GM12891 (cell line): ENCODE results near the gene RNF186. TPM values are rescaled to one million over a fixed set of nuclear protein-coding genes. Genes with fewer than 3 reads are reported as not detected.

Source experiments
- DNase-seq: peaks from one replicate; pipeline ENCODE4 v3.0.0; 2011; ENCODE audit warnings: low spot score; ENCODE audit not compliant: insufficient read length
- FAIRE-seq: peaks from 2 replicates; lab custom pipeline; 2011; peaks lifted over from hg19 to GRCh38; lab: Jason Lieb, UNC
- PAX5 ChIP-seq: IDR thresholded peaks from 2 replicates; pipeline ENCODE4 v1.6.1; 2011; ENCODE audit warnings: low read length, moderate library complexity, mild to moderate bottlenecking; ENCODE audit not compliant: insufficient read depth, severe bottlenecking
- POLR2A ChIP-seq: IDR thresholded peaks from 2 replicates; pipeline ENCODE4 v1.6.1; 2011; ENCODE audit warnings: low read depth, low read length, control low read depth
- POLR2AphosphoS5 ChIP-seq: IDR thresholded peaks from 2 replicates; pipeline ENCODE4 v1.6.1; 2011; ENCODE audit warnings: low read depth, low read length, control low read depth
- POU2F2 ChIP-seq: IDR thresholded peaks from 2 replicates; pipeline ENCODE4 v1.6.1; 2011; ENCODE audit warnings: low read depth, mild to moderate bottlenecking, control low read depth, low read length, moderate library complexity
- SPI1 ChIP-seq: IDR thresholded peaks from 2 replicates; pipeline ENCODE4 v1.6.1; 2011; ENCODE audit warnings: low read depth, low read length, control low read depth
- TAF1 ChIP-seq: IDR thresholded peaks from 2 replicates; pipeline ENCODE4 v1.6.1; 2011; ENCODE audit warnings: low read depth, low read length, control low read depth
- polyA plus RNA-seq: library from polyadenylated mRNA; unstranded; fragments of >200 nt; gene quantifications from one replicate; pipeline ENCODE4 v1.2.1, GENCODE V29; 2012; ENCODE audit warnings: low read depth, missing spikeins, inconsistent platforms; ENCODE audit not compliant: missing spikeins

RNF186 gene, protein sequence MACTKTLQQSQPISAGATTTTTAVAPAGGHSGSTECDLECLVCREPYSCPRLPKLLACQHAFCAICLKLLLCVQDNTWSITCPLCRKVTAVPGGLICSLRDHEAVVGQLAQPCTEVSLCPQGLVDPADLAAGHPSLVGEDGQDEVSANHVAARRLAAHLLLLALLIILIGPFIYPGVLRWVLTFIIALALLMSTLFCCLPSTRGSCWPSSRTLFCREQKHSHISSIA
- not detected for polyA plus RNA-seq

DNA sequence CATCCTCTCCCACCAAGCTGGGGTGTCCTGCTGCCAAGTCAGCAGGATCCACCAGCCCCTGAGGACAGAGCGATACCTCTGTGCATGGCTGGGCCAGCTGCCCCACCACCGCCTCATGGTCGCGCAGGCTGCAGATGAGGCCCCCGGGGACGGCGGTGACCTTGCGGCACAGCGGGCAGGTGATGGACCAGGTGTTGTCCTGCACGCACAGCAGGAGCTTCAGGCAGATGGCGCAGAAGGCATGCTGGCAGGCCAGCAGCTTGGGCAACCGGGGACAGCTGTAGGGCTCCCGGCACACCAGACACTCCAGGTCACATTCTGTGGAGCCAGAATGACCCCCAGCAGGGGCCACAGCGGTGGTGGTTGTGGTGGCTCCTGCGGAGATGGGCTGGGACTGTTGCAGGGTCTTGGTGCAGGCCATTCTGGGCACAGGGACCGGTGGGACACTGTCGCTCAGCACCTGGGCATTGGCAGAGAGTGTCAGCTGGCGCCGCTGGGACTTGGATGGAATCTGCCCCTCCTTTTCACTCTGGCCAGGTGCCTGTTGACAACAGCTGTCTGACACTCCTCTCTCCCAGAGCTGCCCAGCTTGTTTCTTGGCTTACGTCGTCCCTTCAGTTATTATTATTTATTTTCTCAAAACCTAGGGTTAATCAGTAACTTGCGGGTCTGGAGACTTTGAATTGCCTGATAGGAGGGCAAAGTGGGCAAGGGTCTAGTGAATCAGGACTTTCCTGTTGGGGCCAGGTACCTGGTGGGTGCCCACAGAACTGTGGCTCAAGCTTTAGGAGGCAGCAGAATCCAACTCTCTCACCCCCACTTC is at the start of gene RNF186:
TSS of gene RNF186 (minus strand) at position 603 of the 823 bp plus-strand sequence. CDS start at position 421, 182 bp downstream.
- DNase-seq = no peak
- TF ChIP-seq PAX5 = no peak
- no peak for TF ChIP-seq TAF1
- no peak for TF ChIP-seq POLR2AphosphoS5
- no peak for TF ChIP-seq SPI1
- TF ChIP-seq POU2F2 = no peak
- TF ChIP-seq POLR2A = no peak
- no peak for FAIRE-seq

DNA sequence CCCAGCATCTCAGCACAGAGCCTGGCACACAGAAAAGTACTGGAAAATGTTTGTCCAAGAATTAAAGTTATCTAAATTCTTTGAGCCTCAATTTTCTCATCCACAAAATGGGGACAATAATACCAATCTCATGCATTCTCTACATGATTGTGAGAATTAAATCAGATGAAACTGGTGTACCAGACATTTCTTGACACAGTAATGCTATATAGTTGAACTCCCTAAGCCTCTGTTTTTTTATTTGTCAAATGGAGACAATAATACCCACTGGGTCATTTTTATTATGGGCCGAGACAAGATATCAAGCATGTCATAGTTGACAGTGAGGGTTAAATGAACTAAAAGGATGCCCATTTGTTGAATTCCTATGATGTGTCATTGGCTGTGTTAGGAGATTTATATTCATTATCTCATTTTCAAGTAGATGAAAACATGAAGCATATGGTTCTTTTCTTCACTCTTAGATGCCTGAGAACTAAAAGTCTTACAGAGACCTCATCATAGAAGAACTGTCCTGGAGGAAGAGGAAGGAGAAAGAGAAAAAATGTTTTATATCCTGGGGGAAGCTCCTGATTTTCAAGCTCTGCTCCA is 49.6 kb upstream of the RNF186 start:
- FAIRE-seq = no peak
- TF ChIP-seq POLR2AphosphoS5 = no peak
- TF ChIP-seq PAX5 = no peak
- TF ChIP-seq TAF1 = no peak
- no peak for TF ChIP-seq POLR2A
- no peak for TF ChIP-seq POU2F2
- no peak for DNase-seq

DNA sequence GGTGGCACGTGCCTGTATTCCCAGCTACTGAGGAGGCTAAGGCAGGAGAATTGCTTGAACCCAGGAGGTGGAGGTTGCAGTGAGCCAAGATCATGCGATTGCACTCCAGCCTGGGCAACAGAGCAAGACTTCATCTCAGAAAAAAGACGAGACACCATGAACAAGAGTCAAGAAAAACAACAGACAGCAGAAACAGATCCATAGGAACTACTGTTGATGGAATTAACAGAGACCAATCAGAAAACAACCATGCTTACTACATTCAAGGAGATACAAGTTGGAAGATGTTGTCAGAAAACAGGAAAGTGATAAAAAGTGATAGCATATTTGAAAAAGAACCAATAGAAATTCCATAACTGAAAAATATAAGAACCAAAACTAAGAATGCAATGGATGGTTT is 47.9 kb upstream of the RNF186 start:
- FAIRE-seq (no peak), DNase-seq (no peak)
- TF ChIP-seq POU2F2 (no peak), POLR2A (no peak), PAX5 (no peak), TAF1 (no peak), SPI1 (no peak)

DNA sequence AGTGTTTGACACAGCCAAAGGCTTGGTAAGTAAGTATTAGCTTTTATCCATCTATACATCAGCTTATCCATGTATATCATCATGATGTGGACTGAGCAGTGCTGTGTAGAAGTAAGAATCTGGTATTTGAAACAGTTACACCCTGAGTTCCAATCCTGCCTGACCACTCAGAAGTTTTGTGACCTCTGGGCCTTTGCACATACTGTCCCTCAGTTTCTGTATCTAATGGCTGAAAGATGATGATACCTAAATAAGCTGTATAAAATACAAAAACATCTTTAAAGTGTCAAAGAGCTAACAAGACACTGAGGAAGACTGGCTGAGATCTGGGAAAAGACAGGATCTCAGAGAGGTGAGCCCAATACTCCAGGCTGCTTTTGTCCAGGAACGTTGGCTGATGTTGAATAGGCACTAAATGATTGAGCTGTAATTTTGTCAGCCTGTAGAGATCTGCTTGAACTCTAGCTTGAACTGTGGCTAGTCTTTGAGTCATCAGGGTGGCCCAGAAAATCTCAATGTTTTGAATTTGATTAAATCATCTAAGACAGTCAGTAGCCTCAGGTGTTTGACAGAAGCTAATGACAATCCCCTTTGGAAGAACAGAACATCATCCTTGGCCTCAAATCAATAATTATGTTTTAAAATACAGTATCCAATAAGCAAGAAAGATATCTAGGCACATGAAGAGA is 46.9 kb upstream of the RNF186 start:
- FAIRE-seq (no peak), DNase-seq (no peak)
- TF ChIP-seq TAF1 (no peak), POLR2A (no peak)

DNA sequence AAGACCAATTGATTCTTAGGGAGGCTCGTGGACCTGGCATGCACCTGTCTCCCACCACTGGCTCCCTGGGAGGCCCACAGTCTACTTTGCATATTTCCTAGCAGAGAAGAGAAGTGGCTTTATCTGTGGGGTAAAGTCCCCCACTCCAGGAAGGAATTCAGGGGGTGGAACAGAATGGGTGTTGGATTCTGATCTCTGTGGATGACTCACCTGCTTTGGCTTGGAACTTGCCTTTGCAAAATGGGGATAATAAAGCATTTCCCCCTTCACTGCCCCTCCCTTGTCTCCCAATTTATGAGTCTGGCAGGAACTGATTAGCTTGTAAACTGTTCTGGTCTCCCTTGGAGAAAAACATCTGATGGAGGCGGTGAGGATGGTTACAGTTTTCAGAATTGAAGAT is 46.0 kb upstream of the RNF186 start:
- no peak for TF ChIP-seq POU2F2
- no peak for TF ChIP-seq PAX5
- no peak for TF ChIP-seq POLR2A
- no peak for TF ChIP-seq POLR2AphosphoS5
- TF ChIP-seq TAF1 = no peak
- no peak for TF ChIP-seq SPI1
- FAIRE-seq (no peak), DNase-seq (no peak)

DNA sequence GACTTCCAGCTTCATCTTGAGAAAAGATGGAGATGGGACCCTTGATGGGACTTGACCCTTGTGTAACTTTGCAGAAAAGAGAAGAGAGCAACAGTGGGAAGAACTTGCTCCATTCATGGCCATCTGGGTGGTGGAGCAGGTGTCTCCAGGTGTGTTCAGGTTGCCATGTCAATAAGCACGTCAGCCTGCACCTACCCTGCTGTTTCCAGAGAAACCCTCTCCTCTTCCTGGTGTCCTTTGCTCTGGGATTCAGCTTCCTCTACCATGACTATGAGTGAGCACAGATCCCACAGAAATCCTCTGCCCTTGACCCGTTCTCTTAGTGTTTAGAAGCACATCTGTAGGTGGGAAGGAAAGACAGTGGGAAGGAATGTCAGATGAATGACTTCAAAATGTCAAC is 45.3 kb upstream of the RNF186 start:
- no peak for FAIRE-seq
- TF ChIP-seq PAX5 = no peak
- no peak for TF ChIP-seq TAF1
- TF ChIP-seq POLR2AphosphoS5 = no peak
- no peak for TF ChIP-seq POU2F2
- TF ChIP-seq POLR2A = no peak
- no peak for TF ChIP-seq SPI1

DNA sequence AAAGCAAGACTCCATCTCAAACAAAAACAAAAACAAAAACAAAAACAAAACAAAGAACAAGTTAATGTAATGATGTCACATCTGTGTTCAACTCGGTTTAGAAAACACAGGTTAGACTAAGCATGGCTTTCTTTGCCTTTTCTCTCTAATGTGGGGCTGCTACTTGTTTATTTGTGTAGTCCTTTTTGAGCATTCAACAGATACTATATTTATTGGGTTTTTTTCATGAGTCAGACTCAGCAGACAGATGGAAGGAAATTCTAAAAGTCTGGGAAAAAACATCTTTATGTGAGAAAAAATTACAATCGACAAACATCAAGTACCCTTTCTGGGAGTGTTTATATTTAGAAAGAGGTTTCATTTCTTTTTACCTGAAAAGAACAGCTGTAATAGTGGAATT is 44.8 kb upstream of the RNF186 start:
- TF ChIP-seq POLR2A (no peak), POLR2AphosphoS5 (no peak), POU2F2 (no peak), SPI1 (no peak), PAX5 (no peak), TAF1 (no peak)
- no peak for FAIRE-seq

More for the DNA sequence above, 45.3 kb upstream of the RNF186 start:
- DNase-seq = no peak

DNA sequence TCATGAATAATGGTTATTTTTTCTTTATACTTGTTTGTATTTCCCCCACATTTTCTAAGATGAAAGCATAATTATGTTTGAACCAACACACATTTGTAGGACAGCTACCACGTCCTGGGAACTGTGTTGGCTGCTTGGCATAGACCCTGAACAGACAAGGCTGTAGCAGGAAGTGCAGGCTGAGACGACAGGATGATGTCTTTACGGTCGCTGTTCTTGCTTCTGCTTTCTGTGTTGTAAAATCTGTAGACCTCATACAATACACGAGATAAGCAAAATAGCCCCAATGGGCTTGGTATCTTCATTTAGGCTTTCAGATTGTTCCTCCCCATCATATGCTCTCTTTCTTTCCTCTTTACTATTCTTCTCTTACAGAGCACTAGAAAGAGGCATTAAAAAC is 43.8 kb upstream of the RNF186 start:
- TF ChIP-seq POLR2A (no peak), POU2F2 (no peak), TAF1 (no peak), PAX5 (no peak), POLR2AphosphoS5 (no peak), SPI1 (no peak)
- FAIRE-seq (peak; percentile 74), DNase-seq (no peak)

More for the DNA sequence above, 44.8 kb upstream of the RNF186 start:
- DNase-seq = no peak

DNA sequence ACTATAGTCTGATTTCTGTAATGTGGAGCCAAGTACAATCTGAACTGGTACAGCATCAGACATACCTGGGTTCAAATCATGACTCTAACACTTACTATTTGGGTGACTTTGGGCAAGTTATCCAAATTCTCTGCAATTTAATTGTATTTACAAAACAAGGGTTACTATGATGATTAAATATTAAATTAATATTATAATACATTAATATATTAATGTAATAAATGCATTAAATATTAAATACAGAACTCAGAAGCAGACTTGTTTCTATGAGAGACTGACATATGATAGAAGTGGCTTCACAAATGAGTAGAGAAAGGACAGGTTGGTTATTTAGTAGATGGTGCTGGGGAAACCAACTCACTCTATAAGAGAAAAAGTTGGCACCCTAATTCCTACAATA is 39.8 kb upstream of the RNF186 start:
- DNase-seq = no peak
- TF ChIP-seq PAX5 (no peak), POLR2AphosphoS5 (no peak), POLR2A (no peak), SPI1 (no peak), POU2F2 (no peak), TAF1 (no peak)
- no peak for FAIRE-seq
